ENCODE data around the gene GSTO2.

GSTO2 gene

GRCh38 chr10:104299031-104299904 lies 30.3 kb downstream of the GSTO2 start:
- Histone ChIP-seq H3K27me3 (ENCODE audit: insufficient read depth, low read length) (no peaks in the 10 kb centered on the region), H3K4me3 (ENCODE audit: low read length) (no peak overlapping the region), H2AFZ (ENCODE audit: low read depth, low read length) (no peak overlapping the region), H3K9me3 (ENCODE audit: low read length) (peaks cover 1% of the 10 kb centered on the region), H3K36me3 (ENCODE audit: insufficient read depth, low read length) (no peaks in the 10 kb centered on the region), H3K4me1 (ENCODE audit: insufficient read depth, low read length) (peaks cover 10% of the 10 kb centered on the region)

DNA sequence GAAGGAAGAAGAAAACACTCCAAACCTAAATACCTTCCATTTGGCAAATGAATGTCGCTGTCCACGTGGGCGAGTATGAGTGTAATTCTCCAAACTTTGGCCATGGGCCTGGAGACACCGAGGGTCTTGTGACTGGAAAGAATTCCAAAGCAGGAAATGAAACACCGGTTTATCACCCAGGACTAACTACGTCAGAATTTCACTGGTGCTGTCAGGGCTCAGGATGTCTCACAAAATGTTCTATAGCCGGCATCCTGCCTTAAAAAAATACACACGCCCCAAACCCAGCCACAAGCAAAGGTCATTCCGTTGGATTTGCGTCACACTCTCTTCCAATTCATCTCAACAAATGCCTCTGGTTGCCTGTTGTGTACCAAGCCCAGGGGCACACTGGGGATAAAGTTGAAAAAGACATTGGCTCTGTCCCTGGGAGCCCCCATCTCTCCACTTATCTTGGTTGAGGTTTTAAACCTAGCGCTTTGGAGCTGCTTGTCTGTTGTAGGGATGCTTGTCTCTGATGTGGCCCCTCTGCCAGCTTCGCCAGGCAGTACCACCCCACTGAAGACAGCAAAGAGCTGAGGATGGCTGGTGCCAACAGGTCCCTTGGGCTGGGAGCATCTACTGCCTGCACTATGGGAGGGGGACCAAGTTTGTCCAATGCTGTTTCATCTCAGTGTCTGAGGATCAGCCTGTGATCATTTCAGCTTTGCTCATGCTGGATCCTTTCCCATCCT lies 31.2 kb downstream of the GSTO2 start:
- H2AFZ ChIP-seq (ENCODE audit: low read depth, low read length), result no peak overlapping the region
- peaks cover 1% of the 10 kb centered on the region for H3K9me3 ChIP-seq (ENCODE audit: low read length)
- peaks cover 10% of the 10 kb centered on the region for H3K4me1 ChIP-seq (ENCODE audit: insufficient read depth, low read length)
- no peaks in the 10 kb centered on the region for H3K27me3 ChIP-seq (ENCODE audit: insufficient read depth, low read length)
- H3K4me3 ChIP-seq (ENCODE audit: low read length), result no peak overlapping the region
- H3K36me3 ChIP-seq (ENCODE audit: insufficient read depth, low read length), result no peaks in the 10 kb centered on the region

DNA sequence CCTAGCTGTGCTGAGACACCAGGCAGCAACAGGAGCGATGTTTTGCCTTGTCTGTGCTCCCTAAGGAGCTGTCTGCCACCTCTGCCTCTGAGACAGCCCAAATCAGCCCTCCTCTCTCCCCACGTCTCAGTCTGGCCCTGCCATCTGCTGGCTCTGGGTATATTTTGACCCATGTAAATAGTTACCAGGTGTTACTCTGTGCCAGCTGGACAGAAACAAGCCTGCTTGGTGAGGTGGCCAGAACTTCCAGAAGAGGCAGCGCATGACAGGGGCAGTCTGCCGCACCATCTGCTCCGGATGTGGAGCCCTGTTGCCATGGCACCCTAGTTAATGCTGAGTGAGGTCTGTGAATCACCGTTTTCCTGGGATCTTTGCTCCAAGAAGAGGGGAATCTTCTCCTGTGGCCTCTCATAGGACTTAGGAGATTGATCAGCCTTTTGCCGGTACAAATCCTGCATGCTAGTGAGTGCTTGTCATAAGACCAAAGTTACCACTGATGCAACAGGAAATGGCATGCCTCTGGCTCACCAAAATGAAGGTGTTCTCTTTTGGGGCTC lies 31.8 kb downstream of the GSTO2 start:
- H3K9me3 ChIP-seq (ENCODE audit: low read length), result peaks cover 1% of the 10 kb centered on the region
- H3K27me3 ChIP-seq (ENCODE audit: insufficient read depth, low read length), result no peaks in the 10 kb centered on the region
- no peak overlapping the region for H3K4me3 ChIP-seq (ENCODE audit: low read length)
- H3K36me3 ChIP-seq (ENCODE audit: insufficient read depth, low read length), result no peaks in the 10 kb centered on the region
- H2AFZ ChIP-seq (ENCODE audit: low read depth, low read length), result no peak overlapping the region
- peaks cover 10% of the 10 kb centered on the region for H3K4me1 ChIP-seq (ENCODE audit: insufficient read depth, low read length)

DNA sequence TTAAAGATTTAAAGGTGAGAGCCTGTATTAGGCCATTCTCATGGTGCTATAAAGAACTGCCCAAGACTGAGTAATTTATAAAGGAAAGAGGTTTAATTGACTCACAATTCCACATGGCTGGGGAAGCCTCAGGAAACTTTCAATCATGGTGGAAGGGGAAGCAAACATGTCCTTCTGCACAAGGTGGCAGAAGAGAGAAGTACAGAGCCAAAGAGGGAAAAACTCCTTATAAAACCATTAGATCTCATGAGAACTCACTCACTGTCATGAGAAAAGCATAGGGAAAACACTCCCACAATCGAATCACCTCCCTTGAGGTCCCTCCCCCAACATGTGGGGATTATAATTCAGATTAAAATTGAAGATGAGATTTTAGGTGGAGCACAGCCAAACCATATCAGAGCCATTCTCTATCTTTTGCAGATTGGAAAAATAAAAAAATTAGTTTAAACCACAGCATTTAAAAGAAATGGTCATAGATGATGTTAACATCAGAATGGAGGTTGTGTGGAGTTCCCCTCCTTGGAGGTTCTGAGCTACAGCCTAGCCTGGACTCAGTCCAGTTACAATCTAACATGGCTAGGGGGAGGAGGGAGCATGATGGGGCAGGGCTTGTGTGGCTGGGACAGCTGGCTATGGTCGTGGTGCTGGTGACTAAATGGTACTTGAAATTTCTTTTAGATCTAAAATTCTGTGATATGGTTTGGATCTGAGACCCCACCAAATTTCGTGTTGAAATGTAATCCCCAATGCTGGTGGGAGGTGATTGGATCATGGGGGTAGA lies 33.1 kb downstream of the GSTO2 start:
- no peaks in the 10 kb centered on the region for H3K36me3 ChIP-seq (ENCODE audit: insufficient read depth, low read length)
- H3K27me3 ChIP-seq (ENCODE audit: insufficient read depth, low read length), result no peaks in the 10 kb centered on the region
- no peak overlapping the region for H3K4me3 ChIP-seq (ENCODE audit: low read length)
- no peak overlapping the region for H2AFZ ChIP-seq (ENCODE audit: low read depth, low read length)
- H3K9me3 ChIP-seq (ENCODE audit: low read length), result peaks cover 1% of the 10 kb centered on the region
- H3K4me1 ChIP-seq (ENCODE audit: insufficient read depth, low read length), result peaks cover 18% of the 10 kb centered on the region

DNA sequence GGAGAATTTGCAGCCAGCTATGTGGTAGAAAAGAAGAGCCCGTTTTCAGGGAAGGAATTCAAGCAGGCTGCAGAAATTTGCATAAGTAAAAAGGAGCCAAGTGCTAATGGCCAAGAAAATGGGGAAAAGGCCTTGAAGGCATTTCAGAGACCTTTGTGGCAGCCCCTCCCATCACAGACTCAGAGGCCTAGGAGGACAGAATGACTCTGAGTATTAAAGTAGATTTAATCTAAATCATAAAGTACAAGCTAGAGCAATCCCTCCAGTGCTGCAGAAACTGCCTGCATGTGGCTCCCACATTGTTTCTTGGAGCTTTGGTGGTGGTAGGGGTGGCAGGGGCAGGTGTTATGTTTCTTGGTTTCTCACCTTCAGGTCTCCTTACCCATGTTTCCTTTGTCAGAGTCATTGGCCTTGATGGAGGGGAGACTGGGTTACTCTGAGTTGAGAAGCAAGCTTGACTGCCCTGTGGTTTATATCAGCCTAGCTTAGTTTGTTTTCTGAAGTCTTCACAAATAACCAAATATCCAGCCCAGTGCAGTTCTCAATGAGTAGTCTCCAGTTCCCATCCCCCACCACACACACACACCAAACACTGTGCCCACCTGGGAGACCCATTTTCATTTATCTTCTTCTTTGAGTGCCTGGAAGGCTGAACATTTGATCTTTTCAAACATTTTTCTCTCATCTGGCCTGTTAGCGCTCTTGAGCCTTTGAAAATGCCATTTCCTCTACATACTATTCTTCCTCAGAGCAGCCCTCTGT lies 34.8 kb downstream of the GSTO2 start:
- Histone ChIP-seq H2AFZ (ENCODE audit: low read depth, low read length) (no peak overlapping the region), H3K9me3 (ENCODE audit: low read length) (peaks cover 1% of the 10 kb centered on the region), H3K27me3 (ENCODE audit: insufficient read depth, low read length) (no peaks in the 10 kb centered on the region), H3K36me3 (ENCODE audit: insufficient read depth, low read length) (no peaks in the 10 kb centered on the region), H3K4me1 (ENCODE audit: insufficient read depth, low read length) (peaks cover 25% of the 10 kb centered on the region), H3K4me3 (ENCODE audit: low read length) (no peak overlapping the region)

- H3K9me3 ChIP-seq (ENCODE audit: low read length), result peaks cover 1% of the 10 kb centered on the region
- peaks cover 25% of the 10 kb centered on the region for H3K4me1 ChIP-seq (ENCODE audit: insufficient read depth, low read length)
- H3K27me3 ChIP-seq (ENCODE audit: insufficient read depth, low read length), result no peaks in the 10 kb centered on the region
- H3K4me3 ChIP-seq (ENCODE audit: low read length), result no peak overlapping the region
- H2AFZ ChIP-seq (ENCODE audit: low read depth, low read length), result no peak overlapping the region
- no peaks in the 10 kb centered on the region for H3K36me3 ChIP-seq (ENCODE audit: insufficient read depth, low read length)
These were observed 35.4 kb downstream of the GSTO2 start for GRCh38 chr10:104304356-104304745.

- Histone ChIP-seq H2AFZ (ENCODE audit: low read depth, low read length) (no peak overlapping the region), H3K4me3 (ENCODE audit: low read length) (no peak overlapping the region), H3K27me3 (ENCODE audit: insufficient read depth, low read length) (no peaks in the 10 kb centered on the region), H3K4me1 (ENCODE audit: insufficient read depth, low read length) (peaks cover 25% of the 10 kb centered on the region), H3K36me3 (ENCODE audit: insufficient read depth, low read length) (no peaks in the 10 kb centered on the region), H3K9me3 (ENCODE audit: low read length) (peaks cover 1% of the 10 kb centered on the region)
These were observed 35.9 kb downstream of the GSTO2 start for GRCh38 chr10:104304927-104305326.

- H3K4me1 ChIP-seq (ENCODE audit: insufficient read depth, low read length), result peaks cover 15% of the 10 kb centered on the region
- no peaks in the 10 kb centered on the region for H3K36me3 ChIP-seq (ENCODE audit: insufficient read depth, low read length)
- no peak overlapping the region for H2AFZ ChIP-seq (ENCODE audit: low read depth, low read length)
- peaks cover 1% of the 10 kb centered on the region for H3K9me3 ChIP-seq (ENCODE audit: low read length)
- no peak overlapping the region for H3K4me3 ChIP-seq (ENCODE audit: low read length)
- no peaks in the 10 kb centered on the region for H3K27me3 ChIP-seq (ENCODE audit: insufficient read depth, low read length)
These were observed 37.9 kb downstream of the GSTO2 start for GRCh38 chr10:104306897-104307296.

DNA sequence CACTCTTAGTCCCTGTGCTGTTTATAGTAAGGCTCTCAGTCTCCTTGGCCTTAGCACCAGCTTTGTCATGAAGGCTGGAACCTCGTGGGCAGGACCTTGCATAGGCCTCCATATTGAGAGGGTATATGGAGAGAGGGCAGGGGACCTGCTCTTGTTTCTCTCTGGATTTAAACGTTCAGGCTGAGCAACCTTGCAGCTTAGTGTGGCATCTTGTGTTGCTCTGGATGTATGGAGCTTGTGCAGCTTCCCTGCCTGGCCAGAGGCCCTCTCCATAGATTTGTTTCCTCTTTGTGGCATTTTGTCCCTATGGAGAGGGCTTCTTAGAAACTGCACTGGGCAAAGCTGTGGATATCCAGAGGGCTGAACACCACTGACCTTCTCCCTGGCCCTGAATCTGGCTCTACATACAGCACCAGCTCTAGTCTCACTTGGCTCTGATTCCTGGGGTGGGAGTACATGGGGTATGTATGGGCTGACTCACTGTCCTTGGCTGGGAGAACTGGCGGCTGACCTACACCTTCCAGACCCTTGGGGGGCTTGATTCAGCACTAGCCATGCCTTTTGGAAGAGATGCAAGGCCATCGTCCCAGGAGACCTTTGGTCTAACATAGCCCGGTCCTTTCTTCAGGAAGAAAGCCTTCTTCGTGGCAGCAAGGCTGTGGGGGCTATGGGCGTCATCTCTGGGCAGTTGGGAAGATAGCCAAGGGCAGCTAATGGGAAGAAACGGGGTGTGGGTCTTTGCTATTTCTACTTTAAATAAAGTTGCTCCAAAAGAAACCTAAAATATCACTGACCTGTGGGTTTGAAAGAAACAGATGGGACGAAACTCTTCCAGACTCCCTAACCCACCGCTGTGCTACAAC lies 38.8 kb downstream of the GSTO2 start:
- Histone ChIP-seq H3K27me3 (ENCODE audit: insufficient read depth, low read length) (no peaks in the 10 kb centered on the region), H3K4me3 (ENCODE audit: low read length) (no peak overlapping the region), H2AFZ (ENCODE audit: low read depth, low read length) (no peak overlapping the region), H3K4me1 (ENCODE audit: insufficient read depth, low read length) (peaks cover 15% of the 10 kb centered on the region), H3K36me3 (ENCODE audit: insufficient read depth, low read length) (peaks cover 2% of the 10 kb centered on the region), H3K9me3 (ENCODE audit: low read length) (no peaks in the 10 kb centered on the region)

DNA sequence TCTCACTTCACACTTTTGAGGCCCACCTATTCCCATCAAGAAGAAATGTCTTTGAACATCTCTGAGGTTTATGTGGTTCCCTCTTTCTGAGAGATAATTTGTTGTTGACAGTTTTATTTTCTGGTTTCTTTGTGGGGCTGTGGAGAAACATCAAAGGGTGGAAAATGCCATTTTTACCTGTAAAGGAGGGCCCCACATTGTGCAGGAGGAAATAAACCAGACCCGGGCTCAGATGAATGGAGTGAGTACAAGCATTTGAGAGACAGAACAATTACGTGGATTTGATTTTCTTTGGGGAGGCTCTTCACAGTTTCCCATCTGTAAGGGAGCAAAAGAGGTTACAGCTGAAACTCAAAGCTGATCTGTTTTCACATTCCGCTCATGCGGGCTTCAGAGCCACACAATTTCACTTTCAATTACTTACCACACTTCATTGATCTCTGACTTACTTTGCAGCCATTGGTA lies 39.5 kb downstream of the GSTO2 start:
- H3K4me1 ChIP-seq (ENCODE audit: insufficient read depth, low read length), result peaks cover 15% of the 10 kb centered on the region
- H3K4me3 ChIP-seq (ENCODE audit: low read length), result no peak overlapping the region

DNA sequence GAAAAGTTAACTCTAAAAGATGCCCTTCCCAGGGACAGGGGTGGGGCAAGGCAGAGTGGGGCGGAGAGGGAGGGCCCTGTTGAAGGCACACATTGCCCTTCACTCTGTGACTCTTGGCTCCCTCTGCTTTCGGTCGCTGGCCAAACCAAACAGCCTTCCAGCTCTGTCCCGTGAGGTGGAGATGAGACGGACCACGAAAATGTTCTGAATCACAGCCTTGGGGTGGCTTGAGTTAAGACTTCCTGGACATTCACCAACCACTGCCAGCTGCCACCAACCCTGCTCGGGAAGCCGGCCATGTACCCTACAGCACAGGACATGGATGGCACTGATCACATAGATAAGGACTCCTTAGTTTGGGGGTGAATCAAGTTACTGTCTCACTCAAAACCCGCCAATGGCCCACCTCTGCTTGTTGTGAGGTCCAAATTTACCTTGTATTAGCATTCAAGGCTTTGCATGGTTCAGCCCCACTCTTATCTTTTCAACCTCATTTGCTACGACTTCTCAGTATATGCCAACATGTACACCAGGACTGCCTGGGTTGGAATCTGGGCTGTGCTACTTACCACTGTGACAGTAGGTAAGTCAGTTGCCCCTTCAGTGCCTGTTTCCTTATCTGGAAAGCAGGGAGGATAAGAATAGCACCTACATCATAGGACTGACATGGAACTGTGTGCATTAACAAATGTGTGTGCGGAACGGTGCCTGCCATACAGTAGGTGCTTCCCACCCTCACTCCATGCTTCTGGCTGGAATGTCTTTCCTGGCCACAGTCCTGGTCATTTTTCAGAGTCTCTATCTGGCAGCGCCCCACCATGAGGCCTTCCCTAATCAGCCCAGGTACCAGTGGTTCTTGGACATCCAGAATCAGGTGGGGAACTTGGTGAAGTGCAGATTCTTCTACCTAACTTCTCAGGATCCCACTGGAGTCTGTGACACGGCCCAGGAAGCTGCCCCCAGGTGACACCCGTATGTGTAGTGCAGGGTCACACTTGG lies 41.3 kb downstream of the GSTO2 start:
- Histone ChIP-seq H3K9me3 (ENCODE audit: low read length) (peaks cover 2% of the 10 kb centered on the region), H3K4me1 (ENCODE audit: insufficient read depth, low read length) (peaks cover 15% of the 10 kb centered on the region), H3K36me3 (ENCODE audit: insufficient read depth, low read length) (peaks cover 25% of the 10 kb centered on the region), H2AFZ (ENCODE audit: low read depth, low read length) (no peak overlapping the region), H3K27me3 (ENCODE audit: insufficient read depth, low read length) (no peaks in the 10 kb centered on the region), H3K4me3 (ENCODE audit: low read length) (no peak overlapping the region)

More for the DNA sequence above, 39.5 kb downstream of the GSTO2 start:
- Histone ChIP-seq H2AFZ (ENCODE audit: low read depth, low read length) (no peak overlapping the region), H3K27me3 (ENCODE audit: insufficient read depth, low read length) (no peaks in the 10 kb centered on the region), H3K36me3 (ENCODE audit: insufficient read depth, low read length) (peaks cover 8% of the 10 kb centered on the region), H3K9me3 (ENCODE audit: low read length) (no peaks in the 10 kb centered on the region)

Measured in neuron (in vitro differentiated cells).